Stomach (tissue), 4 donors: ENCODE results near the gene SCAMP5.

Source experiments
- EP300 ChIP-seq: sonication (generic); formaldehyde crosslinking; IDR thresholded peaks from one replicate; pipeline ENCODE4 v1.6.1; 2017; ENCODE audit warnings: antibody characterized with exemption
- POLR2A ChIP-seq, 4 donors: fragments of 450-650 bp; IDR thresholded peaks; one replicate each; pipeline ENCODE4 v1.6.1; 2016; ENCODE audit warnings: antibody characterized with exemption in 4 of 4, control low read depth in 2 of 4, mild to moderate bottlenecking in 1 of 4, moderate library complexity in 1 of 4
- POLR2AphosphoS5 ChIP-seq, 3 donors: sonication (generic); formaldehyde crosslinking; IDR thresholded peaks; one replicate each; pipeline ENCODE4 v1.6.1; 2016; ENCODE audit warnings: antibody characterized with exemption in 3 of 3
- TF ChIP-seq, protein P1 (sequence below), 7 experiments: fragments of 450-650 bp in 4 of 7; fragments of 200-600 bp in 3 of 7; sonication (generic) in 3 of 7; IDR thresholded peaks; one replicate each; pipeline ENCODE4 v1.5.1; 2016 to 2019; ENCODE audit warnings: antibody characterized with exemption in 7 of 7, control low read depth in 2 of 7, mild to moderate bottlenecking in 1 of 7

DNA sequence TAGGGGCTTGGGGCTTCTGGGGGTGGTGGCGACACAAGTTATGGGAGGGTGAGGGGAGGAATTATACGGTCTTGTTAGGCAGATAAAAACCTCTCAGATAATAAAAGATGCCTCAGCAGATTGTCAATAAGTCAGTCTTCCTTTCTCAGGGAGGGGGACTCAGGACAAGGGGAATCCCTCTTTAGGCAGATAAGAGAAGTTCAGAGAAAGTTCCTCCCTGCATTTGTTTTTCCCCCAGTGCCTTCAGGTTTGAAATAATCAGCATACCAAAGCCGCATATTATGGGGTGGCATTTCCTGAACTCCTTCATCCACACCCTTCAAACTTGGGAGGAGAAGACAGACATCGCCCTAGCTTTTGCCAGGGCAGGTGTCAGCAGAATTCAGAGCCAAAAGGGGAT lies 36.5 kb downstream of the SCAMP5 start:
- TF ChIP-seq, protein P1, sequence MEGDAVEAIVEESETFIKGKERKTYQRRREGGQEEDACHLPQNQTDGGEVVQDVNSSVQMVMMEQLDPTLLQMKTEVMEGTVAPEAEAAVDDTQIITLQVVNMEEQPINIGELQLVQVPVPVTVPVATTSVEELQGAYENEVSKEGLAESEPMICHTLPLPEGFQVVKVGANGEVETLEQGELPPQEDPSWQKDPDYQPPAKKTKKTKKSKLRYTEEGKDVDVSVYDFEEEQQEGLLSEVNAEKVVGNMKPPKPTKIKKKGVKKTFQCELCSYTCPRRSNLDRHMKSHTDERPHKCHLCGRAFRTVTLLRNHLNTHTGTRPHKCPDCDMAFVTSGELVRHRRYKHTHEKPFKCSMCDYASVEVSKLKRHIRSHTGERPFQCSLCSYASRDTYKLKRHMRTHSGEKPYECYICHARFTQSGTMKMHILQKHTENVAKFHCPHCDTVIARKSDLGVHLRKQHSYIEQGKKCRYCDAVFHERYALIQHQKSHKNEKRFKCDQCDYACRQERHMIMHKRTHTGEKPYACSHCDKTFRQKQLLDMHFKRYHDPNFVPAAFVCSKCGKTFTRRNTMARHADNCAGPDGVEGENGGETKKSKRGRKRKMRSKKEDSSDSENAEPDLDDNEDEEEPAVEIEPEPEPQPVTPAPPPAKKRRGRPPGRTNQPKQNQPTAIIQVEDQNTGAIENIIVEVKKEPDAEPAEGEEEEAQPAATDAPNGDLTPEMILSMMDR (IDR thresholded peaks at IDR 0.05): no peak
- no peak for TF ChIP-seq POLR2AphosphoS5 (IDR thresholded peaks at IDR 0.05)
- no peak for TF ChIP-seq POLR2A (IDR thresholded peaks at IDR 0.05)
- TF ChIP-seq EP300: no peak
